Eye (tissue), 1 donor: Measurements from ENCODE around the gene C6orf52.
"Not testable (repeated sequence)": the region's sequence is repeated elsewhere in the genome, so short reads cannot be mapped to it uniquely, and the experiment has no call there.

Experiments
- DNase-seq: peaks from one replicate; pipeline ENCODE4 v3.0.0-alpha.2; 2015

C6orf52 gene

DNA sequence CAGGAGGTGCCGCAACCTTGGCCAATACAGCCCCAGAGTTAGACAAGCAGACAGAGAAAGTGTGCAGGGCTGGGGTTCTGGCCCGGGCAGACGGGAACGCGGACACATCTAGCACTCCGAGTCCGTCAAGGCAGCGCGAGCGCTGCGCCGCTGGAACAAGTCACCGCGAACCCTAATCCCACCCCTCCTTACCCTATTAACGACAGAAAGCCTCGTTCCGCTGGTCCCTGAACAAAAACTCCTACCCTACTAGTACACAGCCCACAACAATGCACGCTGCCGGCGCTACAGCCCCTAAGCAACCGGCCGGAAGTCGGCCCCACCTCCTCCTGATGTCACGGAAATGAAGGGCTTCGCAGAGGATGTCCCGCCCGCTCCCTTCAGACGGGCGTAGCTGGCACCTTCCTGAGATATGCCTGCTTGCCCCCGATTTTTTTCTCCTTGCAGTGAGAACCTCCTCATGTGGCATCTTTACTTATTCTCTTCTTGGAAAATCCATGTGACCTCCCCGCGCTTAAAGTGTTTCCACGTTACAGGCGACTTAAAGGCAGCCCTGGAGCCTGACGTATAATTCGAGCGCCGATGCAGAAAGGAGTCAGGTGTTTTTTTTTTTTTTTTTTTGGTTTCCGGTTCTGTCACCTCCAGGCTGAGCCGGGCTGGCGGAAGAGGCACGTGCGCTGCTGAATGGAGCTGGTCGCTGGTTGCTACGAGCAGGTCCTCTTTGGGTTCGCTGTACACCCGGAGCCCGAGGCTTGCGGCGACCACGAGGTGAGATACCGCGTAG lies at the start of gene C6orf52, which contains the start of gene PAK1IP1:
Gene C6orf52, minus strand, starts transcription at position 315 of the 784 bp plus-strand sequence. CDS start 7,066 bp downstream, outside the sequence.
Gene PAK1IP1, plus strand, starts transcription at position 671 of the 784 bp plus-strand sequence. Its CDS starts 14 bp downstream, at position 685.
- peak; percentile 99 for DNase-seq

DNA sequence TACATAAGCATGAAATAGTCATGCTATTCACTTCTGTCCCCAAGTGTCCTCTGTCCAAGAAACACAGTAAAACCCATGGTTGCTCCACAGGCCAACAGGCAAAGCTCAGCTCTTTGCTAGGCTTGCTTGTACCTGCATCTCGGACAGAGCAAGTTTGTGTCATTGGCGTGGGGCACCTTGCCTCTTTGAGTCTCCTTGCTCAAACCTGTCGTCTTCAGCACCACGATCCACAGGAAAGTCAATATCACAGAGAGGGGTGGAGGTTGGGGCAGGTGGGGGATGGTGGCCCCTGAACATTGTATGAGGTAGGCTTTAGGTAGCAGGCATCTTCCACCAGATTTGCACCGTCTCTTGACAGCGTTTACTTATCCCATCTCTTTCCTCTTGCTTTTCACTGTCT lies 49.1 kb upstream of the C6orf52 start:
- DNase-seq, result no peak

DNA sequence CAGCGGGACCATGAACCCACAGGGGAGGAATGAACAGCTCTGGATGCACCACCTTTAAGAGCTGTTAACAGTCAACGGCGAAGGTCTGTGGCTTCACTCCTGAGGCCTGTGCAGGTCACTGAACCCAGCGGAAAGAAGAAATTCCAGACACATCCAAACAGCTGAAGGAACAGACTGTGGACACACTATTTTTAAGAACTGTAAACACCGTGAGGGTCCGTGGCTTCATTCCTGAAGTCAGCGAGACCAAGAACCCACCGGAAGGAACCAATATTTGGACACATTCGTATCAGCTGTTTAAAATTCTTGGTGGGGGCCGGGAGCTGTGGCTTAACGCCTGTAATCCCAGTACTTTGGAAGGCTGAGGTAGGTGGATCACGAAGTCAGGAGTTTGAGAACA lies 47.8 kb upstream of the C6orf52 start:
- no peak for DNase-seq

DNA sequence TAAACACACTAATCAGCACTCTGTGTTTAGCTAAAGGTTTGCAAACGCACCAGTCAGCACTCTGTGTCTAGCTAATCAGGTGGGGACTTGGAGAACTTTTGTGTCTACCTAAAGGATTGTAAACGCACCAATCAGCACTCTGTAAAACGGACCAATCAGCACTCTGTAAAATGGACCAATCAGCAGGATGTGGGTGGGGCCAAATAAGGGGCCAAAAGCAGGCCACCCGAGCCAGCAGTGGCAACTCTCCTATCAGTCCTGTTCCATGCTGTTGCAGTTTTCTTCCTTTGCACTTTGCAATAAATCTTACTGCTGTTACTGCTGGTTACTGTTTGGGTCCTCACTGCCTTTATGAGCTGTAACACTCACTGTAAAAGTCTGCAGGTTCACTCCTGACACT lies 47.2 kb upstream of the C6orf52 start:
- DNase-seq, result not testable (repeated sequence)

DNA sequence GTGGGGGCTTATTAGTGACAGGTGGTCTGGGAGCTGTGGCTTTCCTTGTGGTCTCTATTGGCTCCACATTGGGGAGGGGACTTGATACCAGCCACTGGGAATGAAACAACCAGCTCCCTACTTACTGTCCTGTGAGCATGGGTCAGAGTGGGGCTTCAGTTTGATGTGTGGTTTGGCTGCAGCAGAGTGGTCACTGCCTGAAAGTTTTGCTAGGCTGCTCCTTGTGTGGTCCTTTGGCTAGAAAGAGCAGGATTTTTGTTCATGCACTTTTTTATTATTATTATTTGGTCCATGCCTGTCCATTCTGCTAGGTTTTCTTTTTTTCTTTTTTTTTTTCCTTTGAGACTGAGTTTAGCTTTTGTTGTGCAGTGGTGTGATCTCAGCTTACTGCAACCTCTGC lies 45.6 kb upstream of the C6orf52 start:
- no peak for DNase-seq

DNA sequence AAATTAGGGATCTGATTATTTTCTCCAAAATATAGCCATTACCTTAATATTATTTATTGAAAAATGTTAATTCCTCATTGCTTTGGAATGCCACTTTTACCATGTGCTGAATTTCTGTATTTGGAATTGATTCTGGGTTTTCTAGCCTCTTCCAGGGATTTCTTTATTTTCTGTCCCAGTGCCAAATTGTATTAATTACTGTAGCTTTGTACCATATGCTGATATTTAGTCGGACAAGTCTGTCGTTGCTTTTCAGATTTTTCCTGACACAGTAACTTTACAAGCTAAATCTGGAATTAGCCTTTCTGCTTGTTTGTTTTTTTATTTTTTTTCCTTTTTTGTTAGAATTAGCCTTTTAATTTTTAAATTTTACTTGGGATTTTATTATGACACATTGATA lies 42.3 kb upstream of the C6orf52 start:
- no peak for DNase-seq

DNA sequence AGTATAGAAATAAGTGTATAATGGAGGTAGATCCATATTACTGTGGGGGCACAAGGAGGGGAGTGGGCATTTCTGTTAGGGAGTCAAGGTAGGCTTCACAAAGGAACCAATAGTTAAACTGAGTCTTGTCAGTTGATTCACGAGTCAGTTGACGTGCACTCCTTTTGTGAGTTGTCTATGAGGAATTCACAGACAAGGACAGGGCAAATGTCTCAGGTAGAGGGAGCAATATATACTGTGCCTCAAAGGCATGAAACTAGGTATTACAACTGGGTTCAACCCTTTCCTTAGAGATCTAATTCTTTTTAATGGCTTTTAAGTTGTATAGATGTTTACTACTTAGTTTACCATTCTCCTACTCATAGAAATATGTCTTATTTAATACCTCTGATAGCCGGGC lies 39.4 kb upstream of the C6orf52 start:
- DNase-seq, result no peak

DNA sequence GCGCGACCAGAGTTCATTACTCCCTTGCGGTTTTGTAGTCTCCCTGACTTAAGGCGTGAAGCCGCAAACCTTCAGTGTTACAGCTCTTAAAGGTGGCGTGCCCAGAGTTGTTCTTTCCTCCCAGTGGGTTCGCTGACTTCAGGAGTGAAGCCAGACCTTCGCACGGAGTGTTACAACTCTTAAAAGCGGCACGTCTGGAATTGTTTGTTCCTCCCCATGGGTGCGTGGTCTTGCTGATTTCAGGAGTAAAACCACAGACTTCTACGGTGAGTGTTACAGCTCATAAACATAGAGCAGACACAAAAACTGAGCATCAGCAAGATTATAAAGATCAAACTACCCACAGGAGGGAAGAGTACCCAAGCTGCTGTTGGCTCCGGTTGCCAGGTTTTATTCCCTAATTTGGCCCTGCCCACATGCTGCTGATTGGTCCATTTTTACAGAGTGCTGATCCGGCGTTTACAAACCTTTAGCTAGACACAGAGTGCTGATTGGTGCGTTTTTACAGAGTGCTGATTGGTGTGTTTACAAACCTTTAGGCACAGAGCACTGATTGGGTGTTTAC lies 38.8 kb upstream of the C6orf52 start:
- DNase-seq, result no peak

DNA sequence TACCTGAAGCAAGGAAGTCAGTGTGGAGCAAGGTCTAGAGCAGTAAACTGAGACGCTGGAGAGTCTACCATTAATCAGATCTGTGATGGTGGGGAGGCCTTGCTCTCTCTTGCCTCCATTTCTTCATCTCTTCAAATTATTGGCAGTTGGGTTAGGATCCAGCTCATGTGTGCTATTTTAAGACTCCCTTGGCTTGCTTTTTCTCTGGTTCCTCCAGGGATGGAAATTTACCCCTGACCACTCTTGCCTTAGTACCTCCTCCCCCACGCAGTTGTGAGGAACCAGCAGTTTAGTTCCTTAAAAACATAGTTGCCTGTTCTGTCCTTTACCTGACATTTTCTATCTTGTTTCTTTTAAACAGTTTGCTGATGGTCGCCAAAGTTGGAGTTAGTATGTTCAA lies 35.8 kb upstream of the C6orf52 start:
- no peak for DNase-seq

DNA sequence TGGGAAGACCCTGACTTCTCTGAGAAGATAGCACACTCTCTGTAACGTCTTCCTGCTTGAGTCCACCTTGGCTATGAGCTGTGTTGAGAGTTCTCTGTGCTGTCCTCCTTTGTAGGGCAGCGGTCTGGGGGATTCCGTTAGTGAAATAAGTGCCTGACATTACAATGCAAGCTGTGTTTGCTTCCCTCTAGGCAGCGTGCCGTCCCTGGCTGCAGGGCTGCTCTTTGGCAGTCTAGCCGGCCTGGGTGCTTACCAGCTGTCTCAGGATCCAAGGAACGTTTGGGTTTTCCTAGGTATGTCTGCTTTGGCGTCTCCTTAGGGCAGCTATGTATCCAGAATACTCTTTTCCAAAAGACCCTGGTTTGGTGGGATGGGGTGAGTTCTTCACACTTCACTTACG lies 31.3 kb upstream of the C6orf52 start:
- DNase-seq, result no peak

DNA sequence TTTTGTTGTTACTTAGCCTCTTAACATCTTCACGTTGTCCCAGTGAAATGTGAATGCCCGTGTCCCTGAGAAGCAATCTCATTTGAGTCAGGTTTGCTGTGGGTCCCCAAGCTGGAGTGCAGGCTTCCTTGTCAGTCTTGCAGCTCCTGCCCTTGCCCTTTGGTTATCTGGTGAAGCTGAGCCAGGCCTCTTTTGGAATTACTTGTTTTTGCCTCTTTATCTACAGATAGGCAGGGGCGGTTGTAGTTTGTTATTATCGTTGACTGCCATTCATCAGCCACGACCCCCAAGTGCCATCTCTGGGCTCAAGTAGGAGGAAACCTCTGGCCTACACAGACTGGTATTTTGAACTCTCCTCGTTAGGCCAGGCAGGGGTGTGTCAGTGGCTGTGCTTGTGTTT lies 30.6 kb upstream of the C6orf52 start:
- DNase-seq, result no peak

DNA sequence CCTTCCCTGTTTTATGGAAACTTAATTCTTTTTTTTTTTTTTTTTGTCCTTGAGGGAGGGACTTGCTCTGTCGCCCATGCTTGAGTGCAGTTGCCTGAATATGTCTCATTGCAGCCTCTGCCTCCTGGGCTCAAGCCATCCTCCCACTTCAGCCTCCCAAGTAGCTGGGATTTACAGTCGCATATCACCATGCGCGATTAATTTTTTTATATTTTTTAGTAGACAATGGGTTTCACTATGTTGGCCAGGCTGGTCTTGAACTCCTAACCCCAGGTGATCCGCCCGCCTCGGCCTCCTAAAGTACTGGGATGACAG lies 29.1 kb upstream of the C6orf52 start:
- no peak for DNase-seq

DNA sequence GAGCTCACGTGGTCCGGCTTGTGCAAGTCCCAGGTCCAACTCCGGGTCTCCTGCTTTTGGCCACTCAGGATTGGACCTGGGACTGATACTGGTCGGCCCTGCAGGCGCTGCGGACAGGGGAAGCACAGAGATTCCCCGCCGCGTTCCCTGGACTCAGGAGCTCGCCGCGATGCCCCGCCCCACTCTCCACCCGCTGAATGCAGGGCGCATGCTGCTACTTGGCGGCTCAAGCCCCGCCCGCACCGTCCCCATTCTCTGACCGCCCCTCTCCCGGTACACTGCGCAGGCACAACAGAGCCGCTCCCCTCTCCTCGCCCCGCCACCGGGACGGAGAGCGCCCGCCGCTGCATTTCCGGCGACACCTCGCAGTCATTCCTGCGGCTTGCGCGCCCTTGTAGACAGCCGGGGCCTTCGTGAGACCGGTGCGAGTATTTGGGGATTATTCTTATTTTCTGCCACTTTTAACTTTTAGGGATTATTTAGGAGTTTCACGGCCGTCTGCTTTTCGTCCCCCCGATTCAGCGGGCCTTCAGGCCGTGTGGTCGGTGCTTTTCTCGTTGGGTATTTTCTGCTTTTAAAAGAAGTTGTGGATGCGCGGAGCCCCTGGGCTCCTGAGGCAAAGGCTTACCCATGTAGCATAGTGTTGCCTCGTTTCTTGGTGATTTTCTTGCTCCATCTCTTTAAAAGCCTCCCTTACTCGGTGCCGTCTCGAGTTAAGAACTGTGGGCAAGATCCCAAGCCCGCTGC lies 28.6 kb upstream of the C6orf52 start, which contains the start of gene TMEM14C:
Gene TMEM14C, plus strand, starts transcription at position 251 of the 747 bp plus-strand sequence. CDS start 1,544 bp downstream, outside the sequence.
- DNase-seq, result peak; percentile 98

DNA sequence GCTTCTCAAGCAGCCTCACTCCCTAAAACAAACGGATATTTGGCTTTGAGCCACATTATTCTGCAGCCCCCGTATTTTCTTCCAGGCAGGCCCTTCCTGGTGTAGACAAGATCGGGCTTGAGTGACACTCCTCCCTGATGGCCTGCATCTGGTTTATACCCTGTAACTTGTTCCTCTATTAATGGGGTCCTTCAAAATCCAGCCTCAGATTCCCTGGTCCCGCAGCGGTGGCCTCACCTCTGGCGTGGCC lies 28.1 kb upstream of the C6orf52 start:
- no peak for DNase-seq

DNA sequence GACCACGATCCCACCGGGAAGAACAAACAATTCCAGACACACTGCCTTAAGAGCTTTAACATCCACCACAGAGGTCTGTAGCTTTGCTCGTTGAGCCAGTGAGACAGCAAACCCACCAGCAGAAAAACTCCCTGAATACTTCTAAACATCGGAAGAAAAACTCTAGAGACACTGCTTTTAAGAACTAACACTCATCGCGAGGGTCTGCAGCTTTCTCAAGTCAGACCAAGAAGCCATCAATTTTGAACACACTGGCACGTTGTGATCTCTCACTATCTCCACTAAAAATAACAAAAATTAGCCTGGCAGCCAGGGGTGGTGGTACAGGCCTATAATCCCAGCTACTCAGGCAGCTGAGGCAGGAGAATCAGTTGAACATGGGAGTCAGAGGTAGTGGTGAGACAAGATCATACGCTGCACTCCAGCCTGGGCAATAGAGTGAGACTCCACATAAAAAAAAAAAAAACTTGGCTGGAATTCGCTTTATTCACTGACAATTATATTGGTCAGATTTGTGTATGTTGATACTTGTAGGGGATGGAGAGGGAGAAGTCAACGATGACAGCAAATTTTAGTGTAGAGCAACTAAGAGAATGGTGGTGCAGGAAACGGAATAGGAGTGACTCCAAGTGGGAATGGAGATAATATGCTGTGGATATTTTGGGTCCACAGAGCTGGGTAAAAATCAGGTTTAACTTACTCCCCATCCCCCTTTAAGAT lies 27.6 kb upstream of the C6orf52 start:
- no peak for DNase-seq

DNA sequence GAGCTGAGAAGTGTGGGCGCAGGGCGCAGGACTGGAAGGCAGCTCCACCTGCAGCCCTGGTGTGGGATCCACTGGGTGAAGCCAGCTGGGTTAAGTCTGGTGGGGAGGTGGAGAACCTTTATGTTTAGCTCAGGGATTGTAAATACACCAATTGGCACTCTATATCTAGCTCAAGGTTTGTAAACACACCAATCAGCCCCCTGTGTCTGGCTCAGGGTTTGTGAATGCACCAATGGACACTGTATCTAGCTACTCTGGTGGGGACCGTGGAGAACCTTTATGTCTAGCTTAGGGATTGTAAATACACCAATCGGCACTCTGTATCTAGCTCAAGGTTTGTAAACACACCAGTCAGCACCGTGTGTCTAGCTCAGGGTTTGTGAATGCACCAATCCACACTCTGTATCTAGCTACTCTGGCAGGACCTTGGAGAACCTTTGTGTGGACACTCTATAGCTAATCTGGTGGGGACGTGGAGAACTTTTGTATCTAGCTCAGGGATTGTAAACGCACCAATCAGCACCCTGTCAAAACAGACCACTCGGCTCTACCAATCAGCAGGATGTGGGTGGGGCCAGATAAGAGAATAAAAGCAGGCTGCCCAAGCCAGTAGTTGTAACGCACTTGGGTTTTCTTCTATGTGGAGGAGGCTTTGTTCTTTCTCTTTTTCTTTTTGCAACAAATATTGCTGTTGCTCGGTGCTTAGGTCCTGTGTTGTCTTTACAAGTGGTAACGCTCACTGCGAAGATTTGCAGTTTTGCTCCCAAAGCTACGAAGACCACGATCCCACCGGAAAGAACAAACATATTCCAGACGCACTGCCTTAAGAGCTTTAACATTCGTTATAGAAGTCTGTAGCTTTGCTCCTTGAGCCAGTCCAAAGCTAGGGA lies 26.8 kb upstream of the C6orf52 start:
- not testable (repeated sequence) for DNase-seq

DNA sequence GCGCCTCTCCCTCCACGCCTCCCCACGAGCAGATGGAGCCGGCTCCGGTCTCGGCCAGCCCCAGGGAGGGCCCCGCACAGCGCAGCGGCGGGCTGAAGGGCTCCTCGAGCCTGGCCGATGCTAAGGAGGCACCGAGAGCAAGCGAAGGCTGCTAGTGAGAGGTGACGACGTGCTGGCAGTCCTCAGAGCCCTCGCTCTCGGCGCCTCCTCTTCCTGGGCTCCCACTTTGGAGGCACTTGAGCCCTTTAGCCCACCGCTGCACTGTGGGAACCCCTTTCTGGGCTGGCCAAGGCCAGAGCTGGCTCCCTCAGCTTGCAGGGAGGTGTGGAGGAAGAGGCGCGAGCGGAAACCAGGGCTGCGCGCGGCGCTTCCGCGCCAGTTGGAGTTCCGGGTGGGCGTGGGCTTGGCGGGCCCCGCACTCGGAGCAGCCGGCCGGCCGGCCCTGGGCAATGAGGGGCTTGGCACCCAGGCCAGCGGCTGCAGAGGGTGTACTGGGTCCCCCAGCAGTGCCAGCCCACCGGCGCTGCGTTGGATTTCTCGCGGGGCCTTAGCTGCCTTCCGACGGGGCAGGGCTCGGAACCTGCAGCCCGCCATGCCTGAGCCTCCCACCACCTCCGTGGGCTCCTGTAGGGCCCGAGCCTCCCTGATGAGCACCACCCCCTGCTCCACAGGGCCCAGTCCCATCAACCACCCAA lies 26.0 kb upstream of the C6orf52 start:
- peak; percentile 62 for DNase-seq

DNA sequence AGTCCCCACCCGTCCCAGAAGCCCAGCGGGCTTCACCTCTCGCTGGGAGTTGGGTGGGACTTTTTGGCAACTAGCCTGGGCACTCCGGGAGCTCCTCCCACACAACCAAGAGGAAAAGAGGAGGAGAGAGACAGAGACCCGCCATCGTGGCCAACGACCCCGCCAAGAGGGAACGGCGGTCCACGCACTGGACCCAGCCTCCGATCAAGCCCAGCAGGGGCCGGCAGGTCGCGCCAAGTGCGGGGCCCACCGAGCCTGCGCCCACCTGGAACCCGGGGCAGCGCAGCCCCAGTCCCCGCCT lies 25.5 kb upstream of the C6orf52 start:
- peak; percentile 37 for DNase-seq

DNA sequence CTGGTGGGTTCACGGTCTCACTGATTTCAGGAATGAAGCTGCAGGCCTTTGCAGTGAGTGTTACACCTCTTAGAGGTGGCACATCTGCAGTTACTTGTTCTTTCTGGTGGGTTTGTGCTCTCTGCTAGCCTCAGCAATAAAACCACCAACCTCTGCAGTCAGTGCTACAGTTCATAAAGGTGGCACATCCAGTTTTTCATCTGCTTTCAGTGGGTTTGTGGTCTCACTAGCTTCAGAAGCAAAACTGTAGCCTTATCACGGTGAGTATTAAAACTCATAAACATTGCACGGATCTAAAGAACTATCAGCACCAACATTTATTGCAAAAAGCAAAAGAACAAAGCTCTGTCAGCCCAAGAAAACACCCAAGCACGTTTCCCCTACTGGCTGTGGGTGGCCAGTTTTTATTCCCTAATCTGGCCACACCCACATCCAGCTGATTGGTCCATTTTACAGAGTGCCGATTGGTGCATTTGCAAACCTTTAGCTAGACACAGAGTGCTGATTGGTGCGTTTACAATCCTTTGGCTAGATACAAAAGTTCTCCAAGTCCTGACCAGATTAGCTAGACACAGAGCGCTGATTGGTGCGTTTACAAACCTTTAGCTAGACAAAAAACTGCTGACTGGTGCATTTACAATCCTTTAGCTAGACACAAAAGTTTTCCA lies 25.0 kb upstream of the C6orf52 start:
- DNase-seq, result no peak

DNA sequence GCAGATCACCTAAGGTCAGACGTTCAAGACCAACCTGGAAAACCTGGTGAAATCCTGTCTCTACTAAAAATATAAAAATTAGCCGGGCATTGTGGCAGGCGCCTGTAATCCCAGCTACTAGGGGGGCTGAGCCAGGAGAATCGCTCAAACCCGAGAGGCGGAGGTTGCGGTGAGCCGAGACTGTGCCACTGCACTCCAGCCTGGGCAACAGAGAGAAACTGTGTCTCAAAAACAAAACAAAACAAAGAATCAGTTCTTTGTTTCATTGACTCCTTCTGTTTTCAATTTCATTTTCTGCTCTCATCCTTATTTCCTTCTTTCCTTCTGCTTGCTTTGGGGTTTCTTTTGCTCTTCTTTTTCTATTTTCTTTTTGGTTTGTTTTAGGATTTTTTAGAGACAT lies 19.5 kb upstream of the C6orf52 start:
- DNase-seq, result no peak

DNA sequence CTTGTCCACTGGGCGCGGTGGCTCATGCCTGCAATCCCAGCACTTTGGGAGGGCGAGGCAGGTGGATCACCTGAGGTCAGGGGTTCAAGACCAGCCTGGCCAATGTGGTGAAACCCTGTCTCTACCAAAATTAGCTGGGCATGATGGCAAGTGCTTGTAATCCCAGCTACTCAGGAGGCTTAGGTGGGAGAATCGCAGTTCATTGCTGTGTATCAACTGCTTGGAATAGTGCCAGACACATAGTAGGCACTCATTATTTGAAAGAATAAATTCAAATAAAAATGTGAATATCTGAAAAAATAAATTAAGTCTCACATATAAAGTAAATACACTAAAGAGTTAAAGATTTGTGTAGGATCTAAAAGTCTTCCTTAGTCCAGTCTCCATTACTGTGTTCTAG lies 2.2 kb upstream of the C6orf52 start:
- no peak for DNase-seq
